RWPE2 (cell line): ENCODE measurements around the gene AFMID.

Source experiments
- ATAC-seq: fragments of 200-7000 bp; cut with Tn5 transposase; 3 replicates; pipeline ENCODE4 v1.9.1; 2021; ENCODE audit warnings: low read depth
- DNase-seq: peaks from one replicate; pipeline ENCODE4 v3.0.0-alpha.2; 2020; ENCODE audit warnings: low spot score
- H3K27ac ChIP-seq: fragments of 450-650 bp; 2 replicates; pipeline ENCODE4 v1.5.1; 2017; ENCODE audit warnings: mild to moderate bottlenecking; ENCODE audit not compliant: poor library complexity, severe bottlenecking
- H3K27me3 ChIP-seq: fragments of 250-450 bp; sonication (Bioruptor Pico); 2 replicates; pipeline ENCODE4 v1.5.1; 2021; ENCODE audit warnings: mild to moderate bottlenecking, moderate library complexity; ENCODE audit not compliant: insufficient read depth, poor library complexity, severe bottlenecking
- H3K36me3 ChIP-seq: fragments of 250-450 bp; sonication (Bioruptor Pico); 2 replicates; pipeline ENCODE4 v1.5.1; 2020; ENCODE audit warnings: low read depth, mild to moderate bottlenecking, moderate library complexity
- H3K4me1 ChIP-seq: fragments of 250-450 bp; sonication (Bioruptor Pico); 2 replicates; pipeline ENCODE4 v1.5.1; 2021; ENCODE audit warnings: mild to moderate bottlenecking, moderate library complexity; ENCODE audit not compliant: insufficient read depth, poor library complexity, severe bottlenecking
- H3K4me3 ChIP-seq: fragments of 250-450 bp; sonication (Bioruptor Pico); 2 replicates; pipeline ENCODE4 v1.5.1; 2021; ENCODE audit warnings: mild to moderate bottlenecking, moderate library complexity; ENCODE audit not compliant: severe bottlenecking
- H3K9me3 ChIP-seq: fragments of 250-450 bp; sonication (Bioruptor Pico); 2 replicates; pipeline ENCODE4 v1.5.1; 2021; ENCODE audit warnings: mild to moderate bottlenecking, moderate library complexity; ENCODE audit not compliant: severe bottlenecking
- TF ChIP-seq, protein P1 (sequence below): fragments of 450-650 bp; IDR thresholded peaks from one replicate; pipeline ENCODE4 v1.5.1; 2017; ENCODE audit warnings: mild to moderate bottlenecking, moderate library complexity; ENCODE audit not compliant: poor library complexity, severe bottlenecking

The AFMID gene

DNA sequence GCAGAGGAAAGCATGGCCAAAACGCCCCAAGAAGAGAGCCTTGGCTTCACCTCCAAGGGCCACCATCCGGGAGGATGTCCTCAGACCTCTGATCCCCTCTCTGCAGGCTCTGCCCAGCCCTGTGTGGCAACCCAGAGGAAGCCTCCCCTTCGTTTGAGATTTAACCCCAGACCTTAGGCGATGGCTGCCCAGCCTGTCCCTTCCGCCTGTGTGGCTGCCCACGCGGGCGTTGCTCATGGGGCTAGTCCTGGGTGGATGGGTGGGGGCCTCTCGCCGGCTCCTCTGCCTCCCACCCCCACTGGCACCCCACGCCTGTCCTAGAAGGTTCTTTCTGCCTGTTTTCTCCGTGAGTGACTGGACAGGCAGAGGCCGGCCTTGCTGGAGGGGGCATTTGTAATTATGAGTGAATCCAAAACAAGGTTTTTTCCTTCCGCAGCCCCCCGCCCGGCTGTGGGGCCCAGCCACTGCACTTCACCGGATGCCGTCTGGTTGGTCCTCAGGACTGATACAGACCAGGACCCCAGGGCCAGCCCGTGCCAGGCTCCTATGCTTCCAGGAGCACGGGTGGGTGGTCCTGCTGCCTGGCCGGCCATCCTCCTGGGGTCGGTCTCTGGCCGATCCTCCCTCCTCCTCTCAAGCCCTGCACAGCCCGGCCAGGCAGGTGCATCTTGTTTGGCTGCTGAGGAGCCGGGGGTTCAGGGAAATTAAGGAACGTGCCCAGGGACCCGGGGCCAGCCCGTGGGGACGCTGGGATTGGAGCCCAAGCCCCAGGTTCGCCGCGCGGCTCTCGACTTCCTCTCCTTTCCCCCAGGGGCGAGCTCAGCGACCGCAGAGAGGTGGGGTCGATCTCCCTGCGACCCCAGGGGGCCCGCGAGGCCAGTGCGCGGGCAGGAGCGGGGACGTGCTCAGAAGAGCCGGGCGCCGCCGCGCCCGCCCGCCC is 44.1 kb downstream of the AFMID start, which contains the start of gene TMEM235:
Gene TMEM235 (plus strand): TSS at position 636 of the 940 bp plus-strand sequence. CDS start 393 bp downstream, outside the sequence.
- DNase-seq = no peak
- Histone ChIP-seq H3K9me3 (no peaks in the 10 kb centered on the region), H3K27me3 (peaks cover 28% of the 10 kb centered on the region), H3K4me3 (no peak within 1 kb of the TSS), H3K27ac (no peak within 1 kb of the TSS), H3K36me3 (no peaks in the 10 kb centered on the region), H3K4me1 (peaks cover 5% of the 10 kb centered on the region)
- no peak for ATAC-seq
- TF ChIP-seq, protein P1, sequence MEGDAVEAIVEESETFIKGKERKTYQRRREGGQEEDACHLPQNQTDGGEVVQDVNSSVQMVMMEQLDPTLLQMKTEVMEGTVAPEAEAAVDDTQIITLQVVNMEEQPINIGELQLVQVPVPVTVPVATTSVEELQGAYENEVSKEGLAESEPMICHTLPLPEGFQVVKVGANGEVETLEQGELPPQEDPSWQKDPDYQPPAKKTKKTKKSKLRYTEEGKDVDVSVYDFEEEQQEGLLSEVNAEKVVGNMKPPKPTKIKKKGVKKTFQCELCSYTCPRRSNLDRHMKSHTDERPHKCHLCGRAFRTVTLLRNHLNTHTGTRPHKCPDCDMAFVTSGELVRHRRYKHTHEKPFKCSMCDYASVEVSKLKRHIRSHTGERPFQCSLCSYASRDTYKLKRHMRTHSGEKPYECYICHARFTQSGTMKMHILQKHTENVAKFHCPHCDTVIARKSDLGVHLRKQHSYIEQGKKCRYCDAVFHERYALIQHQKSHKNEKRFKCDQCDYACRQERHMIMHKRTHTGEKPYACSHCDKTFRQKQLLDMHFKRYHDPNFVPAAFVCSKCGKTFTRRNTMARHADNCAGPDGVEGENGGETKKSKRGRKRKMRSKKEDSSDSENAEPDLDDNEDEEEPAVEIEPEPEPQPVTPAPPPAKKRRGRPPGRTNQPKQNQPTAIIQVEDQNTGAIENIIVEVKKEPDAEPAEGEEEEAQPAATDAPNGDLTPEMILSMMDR = no peak

DNA sequence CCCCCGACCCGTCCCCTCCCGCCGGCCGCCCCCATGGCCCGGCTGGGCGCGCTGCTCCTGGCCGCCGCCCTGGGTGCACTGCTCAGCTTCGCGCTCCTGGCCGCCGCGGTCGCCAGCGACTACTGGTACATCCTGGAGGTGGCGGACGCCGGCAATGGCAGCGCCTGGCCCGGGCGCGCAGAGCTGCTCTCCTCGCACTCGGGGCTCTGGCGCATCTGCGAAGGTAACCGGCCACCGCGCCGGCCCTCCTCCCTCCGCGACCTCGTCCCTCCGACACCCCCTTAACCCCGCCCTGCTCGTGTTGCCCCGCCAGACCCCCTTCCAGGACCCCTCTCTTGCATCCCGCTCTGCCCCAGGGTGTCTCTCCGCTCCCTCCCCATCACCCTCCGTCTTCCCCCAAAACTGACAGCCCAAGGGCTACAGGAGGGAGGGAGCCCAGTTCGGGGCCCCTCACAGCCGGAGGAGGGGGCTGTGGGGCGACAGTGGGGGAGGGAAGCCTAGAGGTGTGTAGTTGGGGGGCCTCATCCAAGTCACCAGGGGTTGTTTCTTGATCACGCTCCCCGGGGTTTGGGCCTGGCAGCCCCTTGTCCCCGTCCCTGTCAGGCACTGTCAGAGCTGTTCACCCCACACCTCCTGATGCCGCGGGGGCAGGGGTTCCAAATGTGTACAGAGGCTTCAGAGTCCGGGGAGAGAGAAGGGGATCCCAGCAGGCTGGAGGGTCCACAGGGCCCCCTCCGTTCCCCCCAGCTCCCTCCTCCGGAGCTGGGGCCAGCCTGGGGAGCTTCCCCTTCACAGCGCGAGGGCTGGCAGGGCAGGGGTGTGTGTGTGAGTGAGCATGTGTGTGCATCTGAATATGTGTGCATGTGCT is 45.1 kb downstream of the AFMID start:
- no peak overlapping the region for H3K4me3 ChIP-seq
- H3K27ac ChIP-seq = no peak overlapping the region
- ATAC-seq = peak; percentile 47; the same call in 1 of the 3 replicates
- H3K9me3 ChIP-seq = no peaks in the 10 kb centered on the region
- peak; percentile 63 for DNase-seq
- TF ChIP-seq, protein P1 = no peak
- peaks cover 28% of the 10 kb centered on the region for H3K27me3 ChIP-seq
- H3K4me1 ChIP-seq = no peaks in the 10 kb centered on the region
- no peaks in the 10 kb centered on the region for H3K36me3 ChIP-seq

DNA sequence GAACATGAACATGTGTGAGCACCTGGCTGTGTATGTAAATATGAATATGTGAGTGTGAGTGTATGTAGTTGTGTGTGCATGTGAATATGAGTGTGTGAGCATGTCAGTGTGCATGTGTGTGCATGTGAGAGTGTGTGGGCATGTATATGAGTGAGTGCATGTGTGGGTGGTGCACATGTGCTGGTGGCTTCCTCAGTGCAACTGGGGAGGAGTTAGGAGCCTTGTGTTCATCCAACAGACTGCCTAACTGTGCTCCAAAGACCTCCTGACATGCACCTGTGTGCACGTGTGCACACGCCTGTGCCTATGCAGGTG is 45.7 kb downstream of the AFMID start:
- no peaks in the 10 kb centered on the region for H3K36me3 ChIP-seq
- H3K4me1 ChIP-seq = no peaks in the 10 kb centered on the region
- H3K27me3 ChIP-seq = peaks cover 28% of the 10 kb centered on the region
- H3K4me3 ChIP-seq = no peak overlapping the region
- no peak overlapping the region for H3K27ac ChIP-seq
- TF ChIP-seq, protein P1 = no peak
- DNase-seq (no peak), ATAC-seq (no peak)
- no peaks in the 10 kb centered on the region for H3K9me3 ChIP-seq

DNA sequence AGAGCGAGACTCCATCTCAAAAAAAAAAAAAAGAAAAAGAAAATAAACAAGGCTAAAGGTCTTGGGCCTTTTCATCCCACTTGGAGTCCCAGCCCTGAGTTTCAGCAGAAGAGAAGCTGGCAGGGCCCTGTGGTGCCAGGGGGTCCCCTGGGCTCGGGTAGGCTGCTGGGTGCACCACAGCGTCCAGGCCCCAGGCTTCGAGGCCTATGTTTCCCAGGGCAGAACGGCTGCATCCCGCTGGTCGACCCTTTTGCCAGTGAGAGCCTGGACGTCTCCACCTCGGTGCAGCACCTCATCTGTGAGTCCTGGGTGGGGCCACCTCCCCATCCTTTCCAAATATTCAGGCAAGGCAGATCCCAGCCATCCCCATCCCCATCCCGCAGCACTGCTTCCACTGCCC is 46.5 kb downstream of the AFMID start:
- no peaks in the 10 kb centered on the region for H3K4me1 ChIP-seq
- DNase-seq (no peak), ATAC-seq (no peak)
- TF ChIP-seq, protein P1 = no peak
- H3K27ac ChIP-seq = no peak overlapping the region
- peaks cover 28% of the 10 kb centered on the region for H3K27me3 ChIP-seq
- H3K36me3 ChIP-seq = no peaks in the 10 kb centered on the region
- H3K9me3 ChIP-seq = no peaks in the 10 kb centered on the region
- H3K4me3 ChIP-seq = no peak overlapping the region
